Large intestine (tissue), 3 donors: ENCODE measurements around the gene CGB3. TPM values are rescaled to one million over a fixed set of nuclear protein-coding genes. Genes with fewer than 3 reads are reported as not detected.

Experiments
- DNase-seq, 2 donors: peaks; one replicate each; pipeline versions ENCODE4 v3.0.0 to v3.0.0-alpha.2; 2013
- H3K27ac ChIP-seq: one replicate; pipeline ENCODE4 v1.5.1; 2013; ENCODE audit warnings: low read length
- H3K27me3 ChIP-seq: 2 replicates; pipeline ENCODE4 v1.6.1; 2013; ENCODE audit warnings: low read length; ENCODE audit not compliant: control insufficient read depth, insufficient read depth
- H3K36me3 ChIP-seq: 2 replicates; pipeline ENCODE4 v1.6.1; 2013; ENCODE audit warnings: low read length; ENCODE audit not compliant: control insufficient read depth, insufficient read depth
- H3K4me1 ChIP-seq: one replicate; pipeline ENCODE4 v1.6.1; 2013; ENCODE audit warnings: low read length; ENCODE audit not compliant: control insufficient read depth, insufficient read depth
- H3K4me3 ChIP-seq: one replicate; pipeline ENCODE4 v1.5.1; 2013; ENCODE audit warnings: low read length
- H3K9me3 ChIP-seq: one replicate; pipeline ENCODE4 v1.6.1; 2013; ENCODE audit warnings: mild to moderate bottlenecking, low read depth, low read length, moderate library complexity; ENCODE audit not compliant: control insufficient read depth
- WGBS: methylation state at CpG from one replicate; pipeline ENCODE4 v1.1.5; 2013; ENCODE audit warnings: low lambda C conversion rate; ENCODE audit not compliant: insufficient coverage; 5-methylcytosine and 5-hydroxymethylcytosine counted together
- polyA plus RNA-seq: library from polyadenylated mRNA; unstranded; fragments of 120-200 nt; gene quantifications from one replicate; pipeline ENCODE4 v1.2.1, GENCODE V29; 2013

The CGB3 gene
- polyA plus RNA-seq, 1 donor: not detected

- H3K27ac ChIP-seq: peak overlapping the region; percentile 96
- H3K4me3 ChIP-seq: peak overlapping the region; percentile 84
- WGBS: no CpG with 5 or more reads among the region's 13 CpGs
- H3K27me3 ChIP-seq: no peaks in the 10 kb centered on the region
- peaks cover 15% of the 10 kb centered on the region for H3K36me3 ChIP-seq
- peaks cover 24% of the 10 kb centered on the region for H3K4me1 ChIP-seq
- H3K9me3 ChIP-seq: no peaks in the 10 kb centered on the region
- no peak for DNase-seq
These were observed 30.1 kb downstream of the CGB3 start for GRCh38 chr19:48994035-48994386.

GRCh38 chr19:48993175-48994034 is 30.7 kb downstream of the CGB3 start, which contains the start of the genes GYS1 and RUVBL2:
TSS of gene GYS1 (minus strand) at chr19:48993309. CDS start at chr19:48993112, 197 bp downstream.
TSS of gene RUVBL2 (plus strand) at chr19:48993887. CDS start at chr19:48993912, 25 bp downstream.
- Histone ChIP-seq H3K36me3 (peaks cover 19% of the 10 kb centered on the region), H3K4me1 (peaks cover 24% of the 10 kb centered on the region), H3K9me3 (no peaks in the 10 kb centered on the region), H3K27me3 (no peaks in the 10 kb centered on the region), H3K27ac (peak within 1 kb of the TSS; percentile 96), H3K4me3 (peak within 1 kb of the TSS; percentile 84)
- WGBS: no CpG with 5 or more reads among the region's 56 CpGs
- peak; percentile 100 for DNase-seq

- peaks cover 24% of the 10 kb centered on the region for H3K36me3 ChIP-seq
- peaks cover 24% of the 10 kb centered on the region for H3K4me1 ChIP-seq
- peak overlapping the region; percentile 84 for H3K4me3 ChIP-seq
- no peaks in the 10 kb centered on the region for H3K9me3 ChIP-seq
- no peak for DNase-seq
- H3K27ac ChIP-seq: peak overlapping the region; percentile 77
- no peaks in the 10 kb centered on the region for H3K27me3 ChIP-seq
- WGBS: no CpG with 5 or more reads among the region's 20 CpGs
These were observed 31.5 kb downstream of the CGB3 start for GRCh38 chr19:48992581-48993174.

- Histone ChIP-seq H3K27ac (peak overlapping the region; percentile 77), H3K4me3 (peak overlapping the region; percentile 84), H3K36me3 (peaks cover 27% of the 10 kb centered on the region), H3K4me1 (peaks cover 24% of the 10 kb centered on the region), H3K9me3 (no peaks in the 10 kb centered on the region), H3K27me3 (no peaks in the 10 kb centered on the region)
- peak; percentile 51 to 75 for DNase-seq
- WGBS: no CpG with 5 or more reads among the region's 8 CpGs
These were observed 32.1 kb downstream of the CGB3 start for GRCh38 chr19:48991873-48992580.

- Histone ChIP-seq H3K27me3 (no peaks in the 10 kb centered on the region), H3K27ac (no peak overlapping the region), H3K36me3 (peaks cover 36% of the 10 kb centered on the region), H3K4me1 (peaks cover 24% of the 10 kb centered on the region), H3K4me3 (peak overlapping the region; percentile 84), H3K9me3 (no peaks in the 10 kb centered on the region)
- no peak for DNase-seq
- WGBS: no CpG with 5 or more reads among the region's 22 CpGs
These were observed 33.0 kb downstream of the CGB3 start for GRCh38 chr19:48991011-48991609.

- Histone ChIP-seq H3K27me3 (no peaks in the 10 kb centered on the region), H3K4me1 (peaks cover 24% of the 10 kb centered on the region), H3K4me3 (no peak overlapping the region), H3K27ac (no peak overlapping the region), H3K9me3 (no peaks in the 10 kb centered on the region), H3K36me3 (peaks cover 43% of the 10 kb centered on the region)
- WGBS: no CpG with 5 or more reads among the region's 4 CpGs
- no peak for DNase-seq
These were observed 33.7 kb downstream of the CGB3 start for GRCh38 chr19:48990400-48990799.

- DNase-seq: no peak
- Histone ChIP-seq H3K36me3 (peaks cover 49% of the 10 kb centered on the region), H3K4me3 (no peak overlapping the region), H3K9me3 (no peaks in the 10 kb centered on the region), H3K27ac (no peak overlapping the region), H3K27me3 (no peaks in the 10 kb centered on the region), H3K4me1 (peaks cover 21% of the 10 kb centered on the region)
- WGBS: 100% methylated on average over 1 of the region's 17 CpGs
These were observed 34.3 kb downstream of the CGB3 start for GRCh38 chr19:48989701-48990291.

- DNase-seq: no peak
- no peaks in the 10 kb centered on the region for H3K27me3 ChIP-seq
- H3K36me3 ChIP-seq: peaks cover 54% of the 10 kb centered on the region
- no peak overlapping the region for H3K27ac ChIP-seq
- H3K9me3 ChIP-seq: no peaks in the 10 kb centered on the region
- H3K4me3 ChIP-seq: no peak overlapping the region
- peaks cover 14% of the 10 kb centered on the region for H3K4me1 ChIP-seq
- 91% methylated on average over 3 of the region's 9 CpGs for WGBS
These were observed 35.3 kb downstream of the CGB3 start for GRCh38 chr19:48988860-48989259.

- H3K4me1 ChIP-seq: peaks cover 14% of the 10 kb centered on the region
- no peak for DNase-seq
- peaks cover 59% of the 10 kb centered on the region for H3K36me3 ChIP-seq
- H3K4me3 ChIP-seq: no peak overlapping the region
- H3K27ac ChIP-seq: no peak overlapping the region
- no CpG with 5 or more reads among the region's 7 CpGs for whole genome bisulfite sequencing
- no peaks in the 10 kb centered on the region for H3K27me3 ChIP-seq
- H3K9me3 ChIP-seq: no peaks in the 10 kb centered on the region
These were observed 35.8 kb downstream of the CGB3 start for GRCh38 chr19:48988286-48988685.

GRCh38 chr19:48987323-48987722 is 36.8 kb downstream of the CGB3 start:
- Histone ChIP-seq H3K9me3 (no peaks in the 10 kb centered on the region), H3K4me3 (no peak overlapping the region), H3K27me3 (no peaks in the 10 kb centered on the region), H3K4me1 (peaks cover 14% of the 10 kb centered on the region), H3K36me3 (peaks cover 68% of the 10 kb centered on the region), H3K27ac (no peak overlapping the region)
- no peak for DNase-seq
- 92% methylated on average over 2 of the region's 7 CpGs for WGBS
